Body of pancreas (tissue), 4 donors: ENCODE data around the gene FHAD1. TPM values are rescaled to one million over a fixed set of nuclear protein-coding genes. Genes with fewer than 3 reads are reported as not detected.

Experiments used
- ATAC-seq: fragments of 150-250 bp; one replicate; pipeline ENCODE4 v1.9.1; 2016
- DNase-seq, 4 donors: peaks; one replicate each; pipeline ENCODE4 v3.0.0-alpha.2; 2019
- H3K27ac ChIP-seq, 4 donors: fragments of 200-600 bp; sonication (generic); 1 replicate in 3 of 4; 2 replicates in 1 of 4; pipeline versions ENCODE4 v1.5.1 to v1.6.1; 2016 to 2019; ENCODE audit warnings: mild to moderate bottlenecking in 1 of 4, mixed read lengths in 1 of 4, moderate library complexity in 1 of 4
- H3K27me3 ChIP-seq, 2 donors: fragments of 200-600 bp; sonication (generic); one replicate each; pipeline ENCODE4 v1.6.0; 2016; ENCODE audit warnings: mild to moderate bottlenecking in 1 of 2
- H3K36me3 ChIP-seq, 2 donors: fragments of 200-600 bp; sonication (generic); replicated peaks in 1 of 2; 2 replicates each; pipeline ENCODE4 v1.5.1; 2016; ENCODE audit warnings: low read depth in 2 of 2; ENCODE audit not compliant: insufficient read depth in 1 of 2
- H3K4me1 ChIP-seq: fragments of 200-600 bp; sonication (generic); one replicate; pipeline ENCODE4 v1.6.0; 2016
- H3K4me3 ChIP-seq, 2 donors: fragments of 200-600 bp; sonication (generic); 1 replicate in 1 of 2; 2 replicates in 1 of 2; pipeline ENCODE4 v1.5.1; 2016 to 2019
- H3K9me3 ChIP-seq, 3 donors: fragments of 200-600 bp; sonication (generic); 1 replicate in 2 of 3; 2 replicates in 1 of 3; pipeline ENCODE4 v1.5.1; 2016
- POLR2A ChIP-seq, 3 donors: fragments of 450-650 bp; IDR thresholded peaks; one replicate each; pipeline ENCODE4 v1.6.1; 2016; ENCODE audit warnings: antibody characterized with exemption in 3 of 3, mild to moderate bottlenecking in 2 of 3
- WGBS, 2 donors: methylation state at CpG; one replicate each; pipeline ENCODE4 v1.1.5; 2017; 5-methylcytosine and 5-hydroxymethylcytosine counted together
- intact Hi-C: fragments of 100-400 bp; cut with DNase I; formaldehyde crosslinking; loops from one replicate; pipeline ENCODE4 v1.15.1; 2023
- total RNA-seq, 2 donors: library from RNA; depleted of rRNA; stranded (reverse); fragments of >200 nt; gene quantifications; one replicate each; pipeline ENCODE4 v1.1.0, GENCODE V29; 2016
- TF ChIP-seq, protein P1 (sequence below), 7 experiments: fragments of 450-650 bp in 4 of 7; fragments of 200-600 bp in 3 of 7; sonication (generic) in 3 of 7; IDR thresholded peaks; one replicate each; pipeline ENCODE4 v1.5.1; 2016 to 2019; ENCODE audit warnings: antibody characterized with exemption in 7 of 7

The FHAD1 gene
- total RNA-seq, 2 donors from 2014 or later = 2.9 to 4.9 TPM

- Histone ChIP-seq H3K27me3 (no peaks in the 10 kb centered on the region), H3K36me3 (peaks cover 3 to 5% of the 10 kb centered on the region in 2 donors), H3K9me3 (no peaks in the 10 kb centered on the region), H3K27ac (no peak overlapping the region), H3K4me3 (no peak overlapping the region), H3K4me1 (peaks cover 25% of the 10 kb centered on the region)
- DNase-seq (peak in 2 of 4 donors; percentile 28 to 35), ATAC-seq (peak; percentile 43)
- TF ChIP-seq POLR2A (IDR thresholded peaks at IDR 0.05) = no peak
- TF ChIP-seq, protein P1, sequence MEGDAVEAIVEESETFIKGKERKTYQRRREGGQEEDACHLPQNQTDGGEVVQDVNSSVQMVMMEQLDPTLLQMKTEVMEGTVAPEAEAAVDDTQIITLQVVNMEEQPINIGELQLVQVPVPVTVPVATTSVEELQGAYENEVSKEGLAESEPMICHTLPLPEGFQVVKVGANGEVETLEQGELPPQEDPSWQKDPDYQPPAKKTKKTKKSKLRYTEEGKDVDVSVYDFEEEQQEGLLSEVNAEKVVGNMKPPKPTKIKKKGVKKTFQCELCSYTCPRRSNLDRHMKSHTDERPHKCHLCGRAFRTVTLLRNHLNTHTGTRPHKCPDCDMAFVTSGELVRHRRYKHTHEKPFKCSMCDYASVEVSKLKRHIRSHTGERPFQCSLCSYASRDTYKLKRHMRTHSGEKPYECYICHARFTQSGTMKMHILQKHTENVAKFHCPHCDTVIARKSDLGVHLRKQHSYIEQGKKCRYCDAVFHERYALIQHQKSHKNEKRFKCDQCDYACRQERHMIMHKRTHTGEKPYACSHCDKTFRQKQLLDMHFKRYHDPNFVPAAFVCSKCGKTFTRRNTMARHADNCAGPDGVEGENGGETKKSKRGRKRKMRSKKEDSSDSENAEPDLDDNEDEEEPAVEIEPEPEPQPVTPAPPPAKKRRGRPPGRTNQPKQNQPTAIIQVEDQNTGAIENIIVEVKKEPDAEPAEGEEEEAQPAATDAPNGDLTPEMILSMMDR (IDR thresholded peaks at IDR 0.05) = no peak
- 55 to 63% methylated on average over 5 to 6 of the region's 6 CpGs for WGBS, 2 donors
- intact Hi-C loops = loop anchor here (10.0 kb wide), 1 partner anchor 46 kb away; no protein-coding TSS in a partner anchor
Observed at GRCh38 chr1:15218287-15219279, 28.4 kb upstream of the FHAD1 start.

DNA sequence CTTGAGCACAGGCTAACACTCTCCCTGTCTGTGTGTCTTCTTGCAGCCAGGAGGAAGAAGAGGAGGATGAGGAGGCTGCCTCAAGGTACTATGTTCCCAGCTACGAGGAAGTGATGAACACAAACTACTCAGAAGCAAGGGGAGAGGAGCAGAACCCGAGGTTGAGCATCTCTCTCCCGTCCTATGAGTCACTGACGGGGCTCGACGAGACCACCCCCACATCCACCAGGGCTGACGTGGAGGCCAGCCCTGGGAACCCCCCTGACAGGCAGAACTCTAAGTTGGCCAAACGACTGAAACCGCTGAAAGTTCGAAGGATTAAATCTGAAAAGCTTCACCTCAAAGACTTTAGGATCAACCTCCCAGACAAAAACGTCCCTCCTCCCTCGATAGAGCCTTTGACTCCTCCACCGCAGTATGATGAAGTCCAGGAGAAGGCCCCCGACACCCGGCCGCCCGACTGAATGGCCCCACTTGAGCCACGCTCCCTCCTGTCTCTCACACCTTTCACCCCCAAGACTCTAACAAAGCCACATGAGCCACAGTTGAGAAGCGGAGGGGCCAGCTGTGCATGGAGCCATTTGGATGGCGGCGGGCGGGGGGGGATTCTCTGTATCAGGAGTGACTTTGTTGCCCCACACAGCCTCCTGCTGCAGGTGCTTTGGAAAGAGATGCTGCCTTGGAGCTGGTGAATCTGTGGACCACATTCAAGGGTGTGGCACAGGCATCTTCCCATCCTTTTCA lies 27.6 kb upstream of the FHAD1 start:
- WGBS, 2 donors = 85 to 87% methylated on average over 22 of the region's 22 CpGs
- TF ChIP-seq, protein P1 (IDR thresholded peaks at IDR 0.05) = no peak
- TF ChIP-seq POLR2A (IDR thresholded peaks at IDR 0.05) = no peak
- H3K27me3 ChIP-seq = no peaks in the 10 kb centered on the region
- H3K36me3 ChIP-seq = peaks cover 3 to 5% of the 10 kb centered on the region in 2 donors
- ATAC-seq = no peak
- DNase-seq = no peak
- no peaks in the 10 kb centered on the region for H3K9me3 ChIP-seq
- H3K27ac ChIP-seq = no peak overlapping the region
- no peak overlapping the region for H3K4me3 ChIP-seq
- intact Hi-C loops = loop anchor here (10.0 kb wide), 1 partner anchor 45 kb away; no protein-coding TSS in a partner anchor
- H3K4me1 ChIP-seq = peaks cover 17% of the 10 kb centered on the region

GRCh38 chr1:15220024-15220392 lies 27.0 kb upstream of the FHAD1 start:
- Histone ChIP-seq H3K9me3 (no peaks in the 10 kb centered on the region), H3K4me3 (no peak overlapping the region), H3K36me3 (peaks cover 3% of the 10 kb centered on the region in 2 donors), H3K27ac (no peak overlapping the region), H3K27me3 (no peaks in the 10 kb centered on the region), H3K4me1 (peaks cover 17% of the 10 kb centered on the region)
- DNase-seq = no peak
- 78 to 80% methylated on average over 12 of the region's 12 CpGs for WGBS, 2 donors
- ATAC-seq = no peak
- intact Hi-C loops = no loop called here
- TF ChIP-seq POLR2A (IDR thresholded peaks at IDR 0.05) = no peak
- TF ChIP-seq, protein P1 (IDR thresholded peaks at IDR 0.05) = no peak

DNA sequence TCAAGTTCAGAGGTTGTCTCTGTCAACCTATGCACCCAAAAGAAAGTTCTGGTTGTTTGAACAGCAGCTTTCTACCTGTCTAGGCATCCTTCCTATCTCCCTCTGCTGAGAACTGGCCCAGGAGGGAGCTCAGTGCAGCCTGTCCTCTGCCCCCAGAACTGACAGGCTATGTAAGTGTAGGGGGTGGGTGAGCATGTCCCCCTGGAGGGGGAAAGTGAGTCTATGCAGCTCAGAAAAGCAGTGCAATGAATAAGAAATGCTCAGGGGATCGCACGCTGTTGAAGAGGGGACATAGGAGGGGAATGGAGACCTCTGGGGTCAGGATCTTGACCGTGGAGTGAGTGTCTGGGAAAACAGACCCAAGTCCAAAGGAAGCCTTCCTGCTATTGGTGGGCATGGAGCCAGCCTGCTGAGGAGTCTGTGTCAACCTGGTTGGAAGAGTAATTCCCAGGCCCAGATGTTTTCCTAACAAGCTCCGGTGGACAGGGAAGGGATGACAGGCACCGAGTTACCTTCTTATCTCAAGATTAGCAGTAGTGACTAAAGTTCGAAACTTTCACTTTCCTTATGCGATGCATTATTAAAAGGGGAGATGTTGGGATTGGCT lies 26.1 kb upstream of the FHAD1 start:
- Histone ChIP-seq H3K4me3 (no peak overlapping the region), H3K27me3 (no peaks in the 10 kb centered on the region), H3K36me3 (peaks cover 3% of the 10 kb centered on the region in 2 donors), H3K4me1 (peaks cover 17% of the 10 kb centered on the region), H3K27ac (no peak overlapping the region), H3K9me3 (no peaks in the 10 kb centered on the region)
- ATAC-seq = peak; percentile 17
- TF ChIP-seq, protein P1 (IDR thresholded peaks at IDR 0.05) = no peak
- no peak for TF ChIP-seq POLR2A (IDR thresholded peaks at IDR 0.05)
- 52 to 56% methylated on average over 7 of the region's 7 CpGs for WGBS, 2 donors
- DNase-seq = peak in 3 of 4 donors; percentile 42 to 64 (median 54)
- intact Hi-C loops = no loop called here
